Colon (tissue), 2 donors: ENCODE results near the gene POTEF.
"Not testable (repeated sequence)": the region's sequence is repeated elsewhere in the genome, so short reads cannot be mapped to it uniquely, and the experiment has no call there.

Source experiments
- FAIRE-seq: peaks from 2 replicates; lab custom pipeline; 2012; peaks lifted over from hg19 to GRCh38; lab: Jason Lieb, UNC
- donor health status: control.
- donor health status: control.

The POTEF gene

GRCh38 chr2:130127726-130128125 is 1.3 kb downstream of the POTEF start:
- not testable (repeated sequence) for FAIRE-seq

DNA sequence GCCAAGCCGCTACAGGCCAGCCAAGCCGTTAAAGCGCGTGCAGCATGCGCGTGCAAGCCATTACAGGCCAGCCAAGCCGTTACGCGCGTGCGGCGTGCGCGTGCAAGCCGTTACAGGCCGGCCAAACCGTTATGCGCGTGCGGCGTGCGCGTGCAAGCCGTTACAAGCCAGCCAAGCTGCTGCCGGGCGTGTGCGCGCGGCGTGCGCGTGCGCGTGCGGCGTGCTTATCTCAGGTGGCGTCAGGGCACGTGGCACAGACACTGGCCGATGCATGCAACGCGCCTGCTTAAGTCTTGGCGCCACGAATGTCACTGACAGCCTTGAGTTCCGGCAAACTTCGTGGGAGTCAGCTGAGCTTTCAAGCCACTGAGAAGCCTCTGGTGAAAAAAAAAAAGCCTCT is 8.1 kb downstream of the POTEF start:
- not testable (repeated sequence) for FAIRE-seq

DNA sequence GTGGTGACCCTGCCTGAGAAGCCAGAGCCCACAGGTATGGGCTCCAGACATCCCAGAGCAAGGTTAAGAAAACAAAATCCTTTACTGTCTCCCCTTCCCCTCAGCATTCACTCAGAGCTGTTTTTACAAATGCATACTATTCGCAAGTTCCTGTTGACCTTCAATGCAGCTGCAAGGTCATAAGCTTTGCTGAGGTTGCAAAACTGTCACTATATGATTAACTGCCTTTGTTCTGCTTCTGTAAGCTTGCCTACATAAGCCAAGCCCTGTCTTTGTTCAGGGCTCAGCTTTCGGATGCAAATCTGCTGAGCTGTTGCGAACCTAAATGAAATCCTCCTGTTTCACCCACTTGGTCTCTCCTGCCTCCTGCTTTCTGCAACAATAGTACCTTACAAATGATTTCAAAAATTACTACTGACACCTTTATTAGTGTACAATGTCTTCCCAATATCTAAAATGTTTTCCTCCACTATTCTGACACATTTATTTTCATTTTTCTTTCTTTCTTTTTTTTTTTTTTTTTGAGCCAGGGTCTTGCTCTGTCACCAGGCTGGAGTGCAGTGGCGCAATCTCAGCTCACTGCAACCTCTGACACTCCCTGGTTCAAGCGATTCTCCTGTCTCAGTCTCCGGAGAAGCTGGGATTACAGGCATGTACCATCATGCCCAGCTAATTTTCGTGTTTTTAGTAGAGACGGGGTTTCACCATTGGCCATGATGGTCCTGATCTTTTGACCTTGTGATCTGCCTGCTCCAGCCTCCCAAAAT is 26.2 kb downstream of the POTEF start:
- not testable (repeated sequence) for FAIRE-seq

DNA sequence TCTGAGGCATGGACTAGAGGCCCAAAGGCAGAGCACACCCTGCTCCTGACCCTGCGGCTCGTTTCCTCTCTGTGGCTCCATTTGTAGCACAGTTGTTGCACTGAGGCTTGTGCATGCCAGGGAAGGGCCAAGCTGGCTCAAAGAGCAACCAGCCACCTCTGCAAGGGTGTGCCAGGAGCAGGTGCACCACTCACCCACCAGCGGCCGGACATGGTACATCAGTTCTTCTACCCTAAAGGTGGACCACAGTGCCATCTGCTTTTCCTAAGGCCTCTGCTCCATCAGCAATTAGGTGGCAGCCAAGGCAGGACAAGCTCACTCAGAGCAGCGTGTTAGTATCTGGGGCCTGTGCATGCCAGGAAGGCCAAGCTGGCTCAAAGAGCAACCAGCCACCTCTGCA is 66.4 kb downstream of the POTEF start:
- FAIRE-seq = not testable (repeated sequence)

- not testable (repeated sequence) for FAIRE-seq
These were observed 69.0 kb downstream of the POTEF start for GRCh38 chr2:130059982-130060381.

DNA sequence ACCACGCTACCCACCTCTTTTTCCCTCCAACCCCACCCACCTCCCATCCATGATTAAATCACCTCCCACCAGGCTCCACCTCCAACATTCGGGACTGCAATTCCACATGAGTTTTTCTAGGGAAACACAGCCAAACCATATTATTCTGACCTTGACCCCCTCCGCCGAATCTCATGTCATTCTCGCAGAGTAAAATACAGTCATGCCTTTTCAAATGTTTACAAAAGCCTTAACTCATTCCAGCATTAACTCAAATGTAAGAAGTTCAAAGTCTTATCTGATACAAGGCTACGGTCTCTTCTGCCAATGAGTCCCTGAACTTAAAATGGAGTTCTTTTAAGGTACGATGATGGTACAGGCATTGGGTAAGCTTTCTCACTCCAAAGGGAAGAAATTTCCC is 72.7 kb downstream of the POTEF start:
- FAIRE-seq = not testable (repeated sequence)

- not testable (repeated sequence) for FAIRE-seq
These were observed 75.7 kb downstream of the POTEF start for GRCh38 chr2:130053217-130053911.

DNA sequence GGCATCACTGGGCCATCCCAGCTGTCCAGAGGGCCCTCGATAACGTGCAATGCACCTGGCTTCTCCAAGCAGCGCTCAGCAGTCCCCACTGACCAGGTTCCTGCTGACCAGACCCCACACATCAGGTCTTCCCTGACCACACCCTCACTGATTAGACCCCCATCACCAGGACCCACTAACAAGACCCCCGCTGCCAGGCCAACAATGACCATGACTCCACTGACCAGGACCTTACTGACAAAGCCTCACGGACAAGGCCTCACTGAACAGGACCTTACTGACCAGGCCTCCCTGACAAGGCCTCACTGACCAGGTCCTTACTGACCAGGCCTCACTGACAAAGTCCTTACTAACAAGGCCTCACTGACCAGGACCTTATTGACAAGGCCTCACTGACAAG is 76.6 kb downstream of the POTEF start:
- not testable (repeated sequence) for FAIRE-seq

- FAIRE-seq = not testable (repeated sequence)
These were observed 80.6 kb downstream of the POTEF start for GRCh38 chr2:130048422-130048821.

- FAIRE-seq = not testable (repeated sequence)
These were observed 90.8 kb downstream of the POTEF start for GRCh38 chr2:130038265-130038603.

- FAIRE-seq = not testable (repeated sequence)
These were observed 103.1 kb downstream of the POTEF start for GRCh38 chr2:130025931-130026330.
